SK-N-SH treated with all-trans-retinoic acid at 6 μM for 48 hours (cell line): ENCODE results near the gene SELL.

ENCODE experiments used
- ARNTL ChIP-seq: fragments of 450-650 bp; formaldehyde crosslinking; IDR thresholded peaks from 2 replicates; pipeline ENCODE4 v1.5.0; 2020; ENCODE audit warnings: low read depth, mild to moderate bottlenecking, moderate library complexity, borderline replicate concordance
- GLIS3 ChIP-seq: fragments of 250-450 bp; sonication (Bioruptor Pico); IDR thresholded peaks from 2 replicates; pipeline ENCODE4 v1.5.0; 2020; ENCODE audit warnings: mild to moderate bottlenecking, moderate library complexity
- RARB ChIP-seq: fragments of 250-450 bp; sonication (Bioruptor Pico); IDR thresholded peaks from 2 replicates; pipeline ENCODE4 v1.8.0; 2021; ENCODE audit warnings: mild to moderate bottlenecking, moderate library complexity
- SNAI2 ChIP-seq: fragments of 250-450 bp; sonication (Bioruptor Pico); IDR thresholded peaks from 2 replicates; pipeline ENCODE4 v1.5.0; 2020; ENCODE audit warnings: mild to moderate bottlenecking, moderate library complexity
- TCF4 ChIP-seq: fragments of 250-450 bp; sonication (Bioruptor Pico); IDR thresholded peaks from 2 replicates; pipeline ENCODE4 v1.8.0; 2021; ENCODE audit warnings: mild to moderate bottlenecking, moderate library complexity, borderline replicate concordance
- ZFP3 ChIP-seq: fragments of 250-450 bp; sonication (Bioruptor Pico); IDR thresholded peaks from 2 replicates; pipeline ENCODE4 v1.5.0; 2020; ENCODE audit warnings: mild to moderate bottlenecking, moderate library complexity

DNA sequence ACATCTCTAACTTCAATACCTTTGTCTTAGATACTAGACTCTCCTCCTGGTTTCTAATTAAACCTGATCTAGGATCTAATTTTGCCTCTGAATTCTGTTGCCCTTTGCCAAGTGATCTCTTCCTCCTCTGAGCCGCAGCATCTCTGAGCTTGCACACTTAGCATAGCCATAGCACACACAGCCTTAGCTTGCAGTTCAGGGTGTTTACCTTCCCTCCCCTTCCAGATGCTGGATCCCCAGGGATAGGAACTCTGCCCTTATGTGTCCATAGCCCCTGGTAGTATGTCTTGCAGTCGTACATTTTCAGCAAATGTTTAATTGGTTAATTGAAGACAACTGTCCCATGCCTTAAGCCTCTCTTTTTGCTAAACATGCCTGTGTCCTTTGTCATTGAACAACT lies 30.3 kb downstream of the SELL start:
- no peak for TF ChIP-seq GLIS3
- no peak for TF ChIP-seq ZFP3 (CRISPR knock-in tag)
- TF ChIP-seq ARNTL, result no peak
- TF ChIP-seq TCF4 (CRISPR knock-in tag), result no peak
- no peak for TF ChIP-seq SNAI2 (CRISPR knock-in tag)
- no peak for TF ChIP-seq RARB (CRISPR knock-in tag)
